Vagina (tissue), 2 donors: ENCODE results near the gene SLC25A51. TPM values are rescaled to one million over a fixed set of nuclear protein-coding genes. Genes with fewer than 3 reads are reported as not detected.

Experiments used
- DNase-seq, 2 donors: peaks; one replicate each; pipeline ENCODE4 v3.0.0-alpha.2; 2017; ENCODE audit errors: extremely low spot score in 2 of 2
- H3K27ac ChIP-seq: fragments of 200-600 bp; sonication (generic); one replicate; pipeline ENCODE4 v1.5.1; 2019
- H3K27me3 ChIP-seq: fragments of 200-600 bp; sonication (generic); one replicate; pipeline ENCODE4 v1.5.1; 2019
- H3K36me3 ChIP-seq, 2 donors: fragments of 200-600 bp; sonication (generic); one replicate each; pipeline ENCODE4 v1.5.1; 2017 to 2019
- H3K4me1 ChIP-seq: fragments of 200-600 bp; sonication (generic); one replicate; pipeline ENCODE4 v1.5.1; 2019
- H3K4me3 ChIP-seq, 2 donors: fragments of 200-600 bp; sonication (generic); 1 replicate in 1 of 2; 2 replicates in 1 of 2; pipeline ENCODE4 v1.5.1; 2016 to 2019
- H3K9me3 ChIP-seq: fragments of 200-600 bp; sonication (generic); one replicate; pipeline ENCODE4 v1.5.1; 2019
- CTCF ChIP-seq, 3 experiments: fragments of 450-650 bp in 2 of 3; fragments of 200-600 bp in 1 of 3; sonication (generic) in 1 of 3; IDR thresholded peaks; one replicate each; pipeline ENCODE4 v1.5.1; 2017 to 2019; ENCODE audit warnings: antibody characterized with exemption in 3 of 3, mild to moderate bottlenecking in 2 of 3, moderate library complexity in 2 of 3
- POLR2A ChIP-seq, 2 donors: fragments of 450-650 bp; IDR thresholded peaks; one replicate each; pipeline ENCODE4 v1.6.1; 2017; ENCODE audit warnings: antibody characterized with exemption in 2 of 2, mild to moderate bottlenecking in 2 of 2, moderate library complexity in 2 of 2
- POLR2AphosphoS5 ChIP-seq, 2 donors: sonication (generic); formaldehyde crosslinking; IDR thresholded peaks; one replicate each; pipeline ENCODE4 v1.9.0; 2017; ENCODE audit warnings: antibody characterized with exemption in 2 of 2, mild to moderate bottlenecking in 2 of 2, low read depth in 1 of 2; ENCODE audit not compliant: insufficient read depth in 1 of 2
- intact Hi-C: fragments of 100-400 bp; cut with DNase I; formaldehyde crosslinking; loops from one replicate; pipeline ENCODE4 v1.15.1; 2023
- total RNA-seq: library from RNA; depleted of rRNA; stranded (reverse); fragments of >200 nt; gene quantifications from one replicate; pipeline ENCODE4 v1.2.3, GENCODE V29; 2016

Gene SLC25A51
- total RNA-seq, 1 donor from 2014 or later = 26.0 TPM

- H3K4me1 ChIP-seq = peaks cover 24% of the 10 kb centered on the region
- H3K36me3 ChIP-seq = no peaks in the 10 kb centered on the region
- no peaks in the 10 kb centered on the region for H3K27me3 ChIP-seq
- H3K4me3 ChIP-seq = no peak overlapping the region
- no peaks in the 10 kb centered on the region for H3K9me3 ChIP-seq
- no peak for DNase-seq
- intact Hi-C loops = no loop called here
- no peak overlapping the region for H3K27ac ChIP-seq
- no peak for TF ChIP-seq CTCF (IDR thresholded peaks at IDR 0.05)
- no peak for TF ChIP-seq POLR2AphosphoS5 (IDR thresholded peaks at IDR 0.05; ENCODE audit: insufficient read depth in 1 of 2, low read depth in 1 of 2)
- TF ChIP-seq POLR2A (IDR thresholded peaks at IDR 0.05) = no peak
These were observed 46.6 kb upstream of the SLC25A51 start for GRCh38 chr9:37950561-37950960.

- H3K27me3 ChIP-seq = no peaks in the 10 kb centered on the region
- intact Hi-C loops = no loop called here
- no peaks in the 10 kb centered on the region for H3K9me3 ChIP-seq
- no peak overlapping the region for H3K27ac ChIP-seq
- no peak for DNase-seq
- H3K4me3 ChIP-seq = no peak overlapping the region
- H3K4me1 ChIP-seq = peaks cover 25% of the 10 kb centered on the region
- TF ChIP-seq POLR2AphosphoS5 (IDR thresholded peaks at IDR 0.05; ENCODE audit: insufficient read depth in 1 of 2, low read depth in 1 of 2) (no peak), CTCF (IDR thresholded peaks at IDR 0.05) (no peak), POLR2A (IDR thresholded peaks at IDR 0.05) (no peak)
- H3K36me3 ChIP-seq = no peaks in the 10 kb centered on the region
These were observed 45.6 kb upstream of the SLC25A51 start for GRCh38 chr9:37949576-37949975.

GRCh38 chr9:37948417-37948980 is 44.6 kb upstream of the SLC25A51 start:
- no peak overlapping the region for H3K27ac ChIP-seq

GRCh38 chr9:37947977-37948376 is 44.0 kb upstream of the SLC25A51 start:
- no peak overlapping the region for H3K27ac ChIP-seq
- intact Hi-C loops = no loop called here
- H3K4me1 ChIP-seq = peaks cover 29% of the 10 kb centered on the region
- no peaks in the 10 kb centered on the region for H3K36me3 ChIP-seq
- no peak overlapping the region for H3K4me3 ChIP-seq
- DNase-seq = no peak
- H3K27me3 ChIP-seq = no peaks in the 10 kb centered on the region
- TF ChIP-seq POLR2A (IDR thresholded peaks at IDR 0.05) (no peak), CTCF (IDR thresholded peaks at IDR 0.05) (no peak), POLR2AphosphoS5 (IDR thresholded peaks at IDR 0.05; ENCODE audit: insufficient read depth in 1 of 2, low read depth in 1 of 2) (no peak)
- no peaks in the 10 kb centered on the region for H3K9me3 ChIP-seq

More at GRCh38 chr9:37948417-37948980, 44.6 kb upstream of the SLC25A51 start:
- TF ChIP-seq POLR2A (IDR thresholded peaks at IDR 0.05) (no peak), CTCF (IDR thresholded peaks at IDR 0.05) (no peak), POLR2AphosphoS5 (IDR thresholded peaks at IDR 0.05; ENCODE audit: insufficient read depth in 1 of 2, low read depth in 1 of 2) (no peak)
- H3K4me1 ChIP-seq = peaks cover 25% of the 10 kb centered on the region
- no peaks in the 10 kb centered on the region for H3K27me3 ChIP-seq
- H3K36me3 ChIP-seq = no peaks in the 10 kb centered on the region
- no peak overlapping the region for H3K4me3 ChIP-seq
- no peaks in the 10 kb centered on the region for H3K9me3 ChIP-seq
- DNase-seq = no peak
- intact Hi-C loops = no loop called here

GRCh38 chr9:37947471-37947870 is 43.5 kb upstream of the SLC25A51 start:
- no peak overlapping the region for H3K27ac ChIP-seq
- DNase-seq = no peak
- H3K4me3 ChIP-seq = no peak overlapping the region
- no peaks in the 10 kb centered on the region for H3K9me3 ChIP-seq
- intact Hi-C loops = no loop called here
- peaks cover 34% of the 10 kb centered on the region for H3K4me1 ChIP-seq
- H3K27me3 ChIP-seq = no peaks in the 10 kb centered on the region
- H3K36me3 ChIP-seq = no peaks in the 10 kb centered on the region
- TF ChIP-seq POLR2AphosphoS5 (IDR thresholded peaks at IDR 0.05; ENCODE audit: insufficient read depth in 1 of 2, low read depth in 1 of 2) = no peak
- TF ChIP-seq CTCF (IDR thresholded peaks at IDR 0.05) = no peak
- TF ChIP-seq POLR2A (IDR thresholded peaks at IDR 0.05) = no peak
